ENCODE measurements around the gene STK40.

The STK40 gene

DNA sequence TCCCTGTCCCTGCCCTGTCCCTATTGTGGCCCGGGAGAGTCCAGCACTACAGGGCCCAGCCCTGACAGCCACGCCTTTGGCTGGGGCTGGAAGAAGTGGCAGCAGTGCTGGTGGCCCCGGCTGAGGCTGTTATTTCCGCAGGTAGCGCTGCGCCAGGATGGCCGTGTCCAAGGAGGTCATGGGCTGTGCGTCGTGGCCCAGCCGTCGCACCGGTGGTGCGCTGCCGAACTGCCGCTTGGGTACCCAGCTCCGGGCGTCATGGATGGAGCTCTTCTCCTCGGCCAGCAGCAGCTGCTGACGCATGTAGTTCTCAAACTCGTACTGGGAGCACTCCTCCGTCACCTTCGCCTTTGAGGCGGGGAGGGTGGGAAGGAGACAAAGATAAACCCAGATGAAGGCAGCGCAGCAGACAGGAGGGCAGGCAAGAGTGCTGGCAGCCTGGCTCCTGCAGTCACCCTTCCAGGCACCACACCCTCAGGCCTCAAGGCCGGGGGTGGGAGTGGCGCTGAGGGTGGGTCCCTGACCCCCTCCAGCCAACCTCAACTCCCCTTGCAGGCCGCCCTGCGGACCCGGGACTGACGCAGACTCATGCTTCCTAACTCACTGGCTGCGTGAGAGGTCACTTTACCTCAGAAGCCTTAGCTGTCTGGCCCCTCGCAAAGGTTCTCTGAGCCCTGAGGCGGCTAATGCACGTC lies 44.0 kb downstream of the STK40 start:
- Histone ChIP-seq H3F3A (ENCODE audit: control insufficient read depth, insufficient read depth) (no peaks in the 10 kb centered on the region; the same call in 1 of the 2 replicates), H3K27ac (ENCODE audit: low read depth, low read length) (no peak overlapping the region), H3K9me2 (replicated peaks; ENCODE audit: control insufficient read depth, low read length) (no peaks in the 10 kb centered on the region), H3K9me3 (ENCODE audit: control insufficient read depth, insufficient read depth, low read length) (no peaks in the 10 kb centered on the region), H3K4me1 (ENCODE audit: control insufficient read depth, low read length) (peaks cover 6% of the 10 kb centered on the region), H4K20me1 (ENCODE audit: control insufficient read depth, insufficient read depth, low read depth, low read length) (no peaks in the 10 kb centered on the region; the same call in 1 of the 2 replicates), H3K4me3 (ENCODE audit: low read length) (no peak overlapping the region), H3K79me2 (ENCODE audit: control insufficient read depth, low read length) (no peaks in the 10 kb centered on the region), H3K36me3 (ENCODE audit: control insufficient read depth, low read length) (peaks cover 63% of the 10 kb centered on the region), H3K27me3 (ENCODE audit: control insufficient read depth, low read length) (no peaks in the 10 kb centered on the region), H3K4me2 (ENCODE audit: low read length) (no peak overlapping the region)
- TF ChIP-seq, protein P1, sequence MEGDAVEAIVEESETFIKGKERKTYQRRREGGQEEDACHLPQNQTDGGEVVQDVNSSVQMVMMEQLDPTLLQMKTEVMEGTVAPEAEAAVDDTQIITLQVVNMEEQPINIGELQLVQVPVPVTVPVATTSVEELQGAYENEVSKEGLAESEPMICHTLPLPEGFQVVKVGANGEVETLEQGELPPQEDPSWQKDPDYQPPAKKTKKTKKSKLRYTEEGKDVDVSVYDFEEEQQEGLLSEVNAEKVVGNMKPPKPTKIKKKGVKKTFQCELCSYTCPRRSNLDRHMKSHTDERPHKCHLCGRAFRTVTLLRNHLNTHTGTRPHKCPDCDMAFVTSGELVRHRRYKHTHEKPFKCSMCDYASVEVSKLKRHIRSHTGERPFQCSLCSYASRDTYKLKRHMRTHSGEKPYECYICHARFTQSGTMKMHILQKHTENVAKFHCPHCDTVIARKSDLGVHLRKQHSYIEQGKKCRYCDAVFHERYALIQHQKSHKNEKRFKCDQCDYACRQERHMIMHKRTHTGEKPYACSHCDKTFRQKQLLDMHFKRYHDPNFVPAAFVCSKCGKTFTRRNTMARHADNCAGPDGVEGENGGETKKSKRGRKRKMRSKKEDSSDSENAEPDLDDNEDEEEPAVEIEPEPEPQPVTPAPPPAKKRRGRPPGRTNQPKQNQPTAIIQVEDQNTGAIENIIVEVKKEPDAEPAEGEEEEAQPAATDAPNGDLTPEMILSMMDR (IDR thresholded peaks at IDR 0.05; ENCODE audit: low read depth, low read length, poor library complexity, severe bottlenecking) = no peak
- TF ChIP-seq EZH2phosphoT487 (IDR thresholded peaks at IDR 0.05; ENCODE audit: borderline replicate concordance, low read length) = no peak

DNA sequence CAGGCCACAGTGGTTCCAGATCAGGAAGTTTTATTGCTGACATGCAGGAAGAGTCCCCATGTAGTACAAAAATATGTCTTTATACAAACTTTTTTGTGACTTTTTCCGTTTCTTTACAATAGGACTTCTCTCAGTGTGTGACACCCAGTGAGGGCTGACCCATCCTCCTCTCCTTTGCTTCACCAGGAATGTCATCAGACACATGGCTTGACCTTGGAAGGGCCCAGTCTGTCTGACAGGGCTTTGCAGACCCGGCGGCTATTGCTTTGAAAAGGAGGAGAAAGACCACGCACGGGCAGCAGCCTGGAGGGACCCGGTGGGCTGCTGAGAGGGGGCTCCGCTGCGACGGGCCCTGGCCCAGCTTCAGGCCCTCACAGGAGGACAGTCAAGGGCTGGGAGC lies 46.1 kb downstream of the STK40 start:
- Histone ChIP-seq H3K79me2 (ENCODE audit: control insufficient read depth, low read length) (no peaks in the 10 kb centered on the region), H3K9me2 (replicated peaks; ENCODE audit: control insufficient read depth, low read length) (no peaks in the 10 kb centered on the region), H3K4me2 (ENCODE audit: low read length) (no peak overlapping the region), H3F3A (ENCODE audit: control insufficient read depth, insufficient read depth) (no peaks in the 10 kb centered on the region; the same call in 1 of the 2 replicates), H4K20me1 (ENCODE audit: control insufficient read depth, insufficient read depth, low read depth, low read length) (no peaks in the 10 kb centered on the region; the same call in 1 of the 2 replicates), H3K4me1 (ENCODE audit: control insufficient read depth, low read length) (peaks cover 6% of the 10 kb centered on the region), H3K27me3 (ENCODE audit: control insufficient read depth, low read length) (no peaks in the 10 kb centered on the region), H3K36me3 (ENCODE audit: control insufficient read depth, low read length) (peaks cover 45% of the 10 kb centered on the region), H3K9me3 (ENCODE audit: control insufficient read depth, insufficient read depth, low read length) (no peaks in the 10 kb centered on the region), H3K4me3 (ENCODE audit: low read length) (no peak overlapping the region), H3K27ac (ENCODE audit: low read depth, low read length) (no peak overlapping the region)
- TF ChIP-seq EZH2phosphoT487 (IDR thresholded peaks at IDR 0.05; ENCODE audit: borderline replicate concordance, low read length) = no peak
- TF ChIP-seq, protein P1 (IDR thresholded peaks at IDR 0.05; ENCODE audit: low read depth, low read length, poor library complexity, severe bottlenecking) = no peak

DNA sequence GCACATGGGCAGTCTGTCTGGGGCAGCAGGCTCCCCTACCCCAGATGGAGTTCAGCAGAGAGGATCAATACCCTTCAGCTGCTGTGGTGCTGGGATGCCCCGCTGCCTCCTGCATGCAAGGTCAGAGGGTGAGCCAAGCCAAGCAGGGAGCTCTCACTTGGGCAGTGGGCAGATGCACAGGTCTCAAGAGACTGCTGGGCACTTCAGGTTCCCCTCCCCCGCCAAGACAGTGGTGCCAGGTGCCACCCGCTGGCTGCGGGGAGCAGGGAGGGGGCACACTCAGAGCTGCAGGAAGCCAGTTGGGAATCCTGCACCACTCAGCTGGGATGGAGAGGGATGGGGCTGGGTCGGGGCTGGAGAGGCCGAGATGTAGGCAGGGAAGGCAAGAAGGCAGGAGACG lies 46.5 kb downstream of the STK40 start:
- Histone ChIP-seq H3K4me2 (ENCODE audit: low read length) (no peak overlapping the region), H3K9me3 (ENCODE audit: control insufficient read depth, insufficient read depth, low read length) (no peaks in the 10 kb centered on the region), H3K79me2 (ENCODE audit: control insufficient read depth, low read length) (no peaks in the 10 kb centered on the region), H3K27ac (ENCODE audit: low read depth, low read length) (no peak overlapping the region), H3K36me3 (ENCODE audit: control insufficient read depth, low read length) (peaks cover 41% of the 10 kb centered on the region), H4K20me1 (ENCODE audit: control insufficient read depth, insufficient read depth, low read depth, low read length) (no peaks in the 10 kb centered on the region; the same call in 1 of the 2 replicates), H3K27me3 (ENCODE audit: control insufficient read depth, low read length) (no peaks in the 10 kb centered on the region), H3F3A (ENCODE audit: control insufficient read depth, insufficient read depth) (no peaks in the 10 kb centered on the region; the same call in 1 of the 2 replicates), H3K9me2 (replicated peaks; ENCODE audit: control insufficient read depth, low read length) (no peaks in the 10 kb centered on the region), H3K4me1 (ENCODE audit: control insufficient read depth, low read length) (peaks cover 6% of the 10 kb centered on the region), H3K4me3 (ENCODE audit: low read length) (no peak overlapping the region)
- no peak for TF ChIP-seq EZH2phosphoT487 (IDR thresholded peaks at IDR 0.05; ENCODE audit: borderline replicate concordance, low read length)
- TF ChIP-seq, protein P1 (IDR thresholded peaks at IDR 0.05; ENCODE audit: low read depth, low read length, poor library complexity, severe bottlenecking) = no peak

All from DOHH2 (cell line).